IMR-90 (cell line): ENCODE data around the gene KIF1B. TPM values are rescaled to one million over a fixed set of nuclear protein-coding genes. Genes with fewer than 3 reads are reported as not detected.

Experiments
- ATAC-seq: fragments of 200-7000 bp; cut with Tn5 transposase; 2 replicates; pipeline ENCODE4 v1.9.1; 2020; ENCODE audit warnings: low read depth, mild to moderate bottlenecking, moderate library complexity
- BruUV-seq: library from RNA; stranded (reverse); fragments of 400-500 nt; replicated peaks from 2 replicates; lab custom pipeline; 2021; lab: Mats Ljungman, UMichigan
- CTCF ChIA-PET: fragments of 300-600 bp; formaldehyde crosslinking; extraction: SDS; loops from one replicate; lab custom pipeline; 2021; ENCODE audit warnings: antibody characterized with exemption; lab: Yijun Ruan, JAX
- POLR2A ChIA-PET: fragments of 300-600 bp; sonication (Branson Sonifier 250); formaldehyde crosslinking; loops from one replicate; lab custom pipeline; 2022; ENCODE audit warnings: antibody characterized with exemption; ENCODE audit not compliant: unreplicated experiment; lab: Charles Lee
- DNase-seq: peaks from one replicate; pipeline ENCODE4 v3.0.0; 2013
- H2AFZ ChIP-seq: replicated peaks from 2 replicates; pipeline ENCODE3; 2013; ENCODE audit warnings: low read length, mild to moderate bottlenecking; ENCODE audit not compliant: poor library complexity
- H2AK5ac ChIP-seq: 2 replicates; pipeline ENCODE4 v1.6.1; 2013; ENCODE audit warnings: low read depth, low read length, inconsistent platforms
- H2AK9ac ChIP-seq: replicated peaks from 2 replicates; pipeline ENCODE3; 2013; ENCODE audit warnings: mild to moderate bottlenecking, low read depth, low read length, moderate library complexity; ENCODE audit not compliant: poor library complexity
- H2BK120ac ChIP-seq: 2 replicates; pipeline ENCODE4 v1.6.1; 2013; ENCODE audit warnings: low read depth, low read length, inconsistent platforms
- H2BK15ac ChIP-seq: 3 replicates; pipeline ENCODE4 v1.6.1; 2013; ENCODE audit warnings: low read depth, low read length, inconsistent platforms
- H2BK20ac ChIP-seq: 2 replicates; pipeline ENCODE4 v1.6.1; 2013; ENCODE audit warnings: low read depth, mild to moderate bottlenecking, inconsistent platforms, low read length, moderate library complexity
- H2BK5ac ChIP-seq: 2 replicates; pipeline ENCODE4 v1.6.1; 2013; ENCODE audit warnings: mild to moderate bottlenecking, low read depth, low read length, inconsistent platforms; ENCODE audit not compliant: poor library complexity, severe bottlenecking
- H3K14ac ChIP-seq: replicated peaks from 2 replicates; pipeline ENCODE4 v1.6.1; 2013; ENCODE audit warnings: low read depth, low read length, inconsistent platforms
- H3K18ac ChIP-seq: 2 replicates; pipeline ENCODE4 v1.6.1; 2013; ENCODE audit warnings: low read depth, low read length, control low read depth
- H3K23ac ChIP-seq: 2 replicates; pipeline ENCODE4 v1.6.1; 2013; ENCODE audit warnings: low read depth, low read length, inconsistent platforms
- H3K27ac ChIP-seq: 2 replicates; pipeline ENCODE4 v1.5.1; 2013; ENCODE audit warnings: mild to moderate bottlenecking, control low read depth, low read length; ENCODE audit not compliant: insufficient read depth
- H3K27me3 ChIP-seq: 2 replicates; pipeline ENCODE4 v1.6.1; 2013; ENCODE audit warnings: low read length; ENCODE audit not compliant: control insufficient read depth, insufficient read depth
- H3K36me3 ChIP-seq: 2 replicates; pipeline ENCODE4 v1.6.1; 2013; ENCODE audit warnings: low read length, mixed read lengths; ENCODE audit not compliant: control insufficient read depth, insufficient read depth
- H3K4ac ChIP-seq: 2 replicates; pipeline ENCODE4 v1.6.1; 2013; ENCODE audit warnings: low read depth, low read length, inconsistent platforms
- H3K4me1 ChIP-seq: 2 replicates; pipeline ENCODE4 v1.6.1; 2013; ENCODE audit warnings: low read length, mixed read lengths; ENCODE audit not compliant: control insufficient read depth, insufficient read depth
- H3K4me2 ChIP-seq: 2 replicates; pipeline ENCODE4 v1.6.1; 2013; ENCODE audit warnings: low read depth, mild to moderate bottlenecking, control low read depth, low read length, moderate library complexity
- H3K4me3 ChIP-seq: 2 replicates; pipeline ENCODE4 v1.5.1; 2013; ENCODE audit warnings: low read depth, mild to moderate bottlenecking, control low read depth, low read length, moderate library complexity; ENCODE audit not compliant: insufficient read depth
- H3K56ac ChIP-seq: 2 replicates; pipeline ENCODE4 v1.6.1; 2013; ENCODE audit warnings: low read length, inconsistent platforms; ENCODE audit not compliant: insufficient read depth; ENCODE audit errors: extremely low read depth
- H3K79me1 ChIP-seq, 2 experiments: 2 replicates each; pipeline ENCODE4 v1.6.1; 2013; ENCODE audit warnings: low read length in 2 of 2, inconsistent platforms in 1 of 2, low read depth in 1 of 2
- H3K9ac ChIP-seq: 2 replicates; pipeline ENCODE4 v1.6.1; 2013; ENCODE audit warnings: low read depth, low read length, control low read depth
- H3K9me1 ChIP-seq: 2 replicates; pipeline ENCODE4 v1.6.1; 2013; ENCODE audit warnings: low read length, inconsistent platforms; ENCODE audit not compliant: insufficient read depth
- H3K9me3 ChIP-seq: 2 replicates; pipeline ENCODE4 v1.6.1; 2013; ENCODE audit warnings: low read length; ENCODE audit not compliant: control insufficient read depth, insufficient read depth
- H4K20me1 ChIP-seq: 2 replicates; pipeline ENCODE4 v1.6.1; 2013; ENCODE audit warnings: low read length, inconsistent platforms; ENCODE audit not compliant: insufficient read depth
- H4K5ac ChIP-seq: 2 replicates; pipeline ENCODE4 v1.6.1; 2013; ENCODE audit warnings: mild to moderate bottlenecking, low read depth, low read length, control low read depth
- H4K8ac ChIP-seq, 2 experiments: 2 replicates each; pipeline ENCODE4 v1.6.1; 2013; ENCODE audit warnings: low read depth in 2 of 2, low read length in 2 of 2, control low read depth in 1 of 2, inconsistent platforms in 1 of 2
- H4K91ac ChIP-seq: 2 replicates; pipeline ENCODE4 v1.6.1; 2013; ENCODE audit warnings: low read depth, low read length, inconsistent platforms; ENCODE audit not compliant: insufficient read depth
- CEBPB ChIP-seq: IDR thresholded peaks from 2 replicates; pipeline ENCODE4 v1.6.1; 2012; ENCODE audit warnings: low read depth, low read length, improper control_type of control experiment
- MAFK ChIP-seq: IDR thresholded peaks from 2 replicates; pipeline ENCODE4 v1.6.1; 2012; ENCODE audit warnings: low read depth, low read length, improper control_type of control experiment
- NFE2L2 ChIP-seq: fragments of 150-350 bp; IDR thresholded peaks from 2 replicates; pipeline ENCODE4 v1.6.1; 2016; ENCODE audit warnings: low read depth, mild to moderate bottlenecking, low read length
- SMC3 ChIP-seq: fragments of 150-350 bp; IDR thresholded peaks from 2 replicates; pipeline ENCODE4 v1.6.1; 2016; ENCODE audit warnings: low read depth, mild to moderate bottlenecking, antibody characterized with exemption, low read length, moderate library complexity
- USF2 ChIP-seq: fragments of 150-350 bp; IDR thresholded peaks from 2 replicates; pipeline ENCODE4 v1.6.1; 2017; ENCODE audit warnings: mild to moderate bottlenecking, antibody characterized with exemption, low read length, low read depth
- WGBS, 2 experiments: methylation state at CpG; one replicate each; pipeline versions ENCODE4 v1.1.5 to v1.1.7; 2013; ENCODE audit warnings: missing lambda C conversion rate in 2 of 2; ENCODE audit not compliant: insufficient read length in 1 of 2; ENCODE audit errors: extremely low coverage in 2 of 2; 5-methylcytosine and 5-hydroxymethylcytosine counted together
- dilution Hi-C: fragments of 300-500 bp; cut with HindIII; formaldehyde crosslinking; loops from one replicate; pipeline ENCODE4 v1.14.3; 2018; ENCODE audit warnings: low sequenced_read_pairs; ENCODE audit not compliant: unreplicated experiment
- in situ Hi-C: fragments of 300-500 bp; cut with MboI; formaldehyde crosslinking; loops from 3 replicates; pipeline ENCODE4 v1.14.3; 2019; ENCODE audit warnings: low sequenced_read_pairs, inconsistent platforms, mixed read lengths
- intact Hi-C: fragments of 100-400 bp; cut with micrococcal nuclease; formaldehyde crosslinking; loops from 2 replicates; pipeline ENCODE4 v1.10.0; 2022
- polyA plus RNA-seq, 3 experiments: library from polyadenylated mRNA; depleted of rRNA; stranded (reverse); fragments of >200 nt; gene quantifications; 2 replicates each; pipeline ENCODE4 v1.2.3, GENCODE V29; 2012; ENCODE audit warnings: low replicate concordance in 1 of 3
- total RNA-seq: library from RNA; depleted of rRNA; stranded (reverse); fragments of >200 nt; gene quantifications from 2 replicates; pipeline ENCODE4 v1.2.3, GENCODE V29; 2012

Gene KIF1B
- total and polyA plus RNA-seq, 2 of the 4 experiments (the other 2 are of a cell fraction) = 13.0 to 21.1 TPM

GRCh38 chr1:10338611-10339010, 128.2 kb downstream of the KIF1B start:
- H4K8ac ChIP-seq = no peak overlapping the region
- POLR2A ChIA-PET = no interaction called here
- ATAC-seq (no peak), DNase-seq (no peak)
- H2AFZ ChIP-seq = no peak overlapping the region
- dilution Hi-C loops = no loop called here
- no peaks in the 10 kb centered on the region for H3K9me3 ChIP-seq
- H3K4me1 ChIP-seq = peaks cover 5% of the 10 kb centered on the region
- no peak overlapping the region for H3K4me2 ChIP-seq
- no TSS peak for BruUV-seq
- no peak overlapping the region for H3K14ac ChIP-seq
- H3K27ac ChIP-seq = no peak overlapping the region
- no peak overlapping the region for H2AK5ac ChIP-seq
- TF ChIP-seq USF2 = no peak
- no peak for TF ChIP-seq SMC3
- TF ChIP-seq MAFK = no peak
- TF ChIP-seq NFE2L2 = no peak
- TF ChIP-seq CEBPB = no peak
- no peak overlapping the region for H3K9ac ChIP-seq
- no peak overlapping the region for H3K18ac ChIP-seq
- no peak overlapping the region for H2BK120ac ChIP-seq
- in situ Hi-C loops = no loop called here
- no peaks in the 10 kb centered on the region for H3K79me1 ChIP-seq
- H3K56ac ChIP-seq = no peak overlapping the region
- H3K36me3 ChIP-seq = peaks cover 17% of the 10 kb centered on the region
- H2BK5ac ChIP-seq = no peak overlapping the region
- CTCF ChIA-PET = interaction anchor here (0.5 to 1.8 kb wide), 3 partner anchors 9 to 128 kb away, joined by 3 to 8 read pairs (median 4); partner anchors contain the start of gene KIF1B
- no peak overlapping the region for H3K4me3 ChIP-seq
- intact Hi-C loops = loop anchor here (1.0 to 10.0 kb wide), 3 partner anchors 128 to 384 kb away; partner anchors contain the start of gene KIF1B
- no peak overlapping the region for H2BK15ac ChIP-seq
- H4K5ac ChIP-seq = no peak overlapping the region
- H2BK20ac ChIP-seq = no peak overlapping the region
- no CpG with 5 or more reads among the region's 6 CpGs for WGBS, 2 experiments
- no peaks in the 10 kb centered on the region for H3K27me3 ChIP-seq
- H4K20me1 ChIP-seq = no peaks in the 10 kb centered on the region
- H3K4ac ChIP-seq = no peak overlapping the region
- 0 out of 2 replicates have a peak, but pooled peaks cover 2% of the 10 kb centered on the region for H3K9me1 ChIP-seq
- H2AK9ac ChIP-seq = no peak overlapping the region
- no peak overlapping the region for H3K23ac ChIP-seq
- no peak overlapping the region for H4K91ac ChIP-seq
